ENCODE measurements around the gene PTK6. TPM values are rescaled to one million over a fixed set of nuclear protein-coding genes. Genes with fewer than 3 reads are reported as not detected.

Gene PTK6
- total and polyA plus RNA-seq, 2 experiments from 2014 or later: 0.27 to 1.1 TPM

- H3K79me2 ChIP-seq: no peaks in the 10 kb centered on the region
- no peaks in the 10 kb centered on the region for H3K4me1 ChIP-seq (ENCODE audit: insufficient read depth)
- no peaks in the 10 kb centered on the region for H3K9me2 ChIP-seq (replicated peaks; ENCODE audit: insufficient read depth)
- DNase-seq (ENCODE audit: low spot score): no peak
- no peaks in the 10 kb centered on the region for H3K9me3 ChIP-seq (ENCODE audit: low read depth)
- H3K27ac ChIP-seq: no peak overlapping the region
- TF ChIP-seq EZH2 (IDR thresholded peaks at IDR 0.05; ENCODE audit: borderline replicate concordance) (no peak), CTCF (IDR thresholded peaks at IDR 0.05; ENCODE audit: poor library complexity) (no peak), EZH2phosphoT487 (IDR thresholded peaks at IDR 0.05; ENCODE audit: low read depth, severe bottlenecking, unreplicated experiment) (no peak)
- H4K20me1 ChIP-seq (ENCODE audit: insufficient read depth, poor library complexity, severe bottlenecking): no peaks in the 10 kb centered on the region
- no peak overlapping the region for H3K4me3 ChIP-seq
- no peak overlapping the region for H2AFZ ChIP-seq
- peak overlapping the region; percentile 73 for H3K4me2 ChIP-seq
- no peaks in the 10 kb centered on the region for H3K36me3 ChIP-seq (replicated peaks; ENCODE audit: insufficient read depth, low read depth)
- peaks cover 20% of the 10 kb centered on the region for H3K27me3 ChIP-seq
- 37% methylated on average over 56 of the region's 83 CpGs for WGBS (ENCODE audit: low lambda C conversion rate, missing lambda C conversion rate)
Measured at GRCh38 chr20:63488315-63489251, 48.6 kb downstream of the PTK6 start.

- WGBS (ENCODE audit: low lambda C conversion rate, missing lambda C conversion rate): 56% methylated on average over 10 of the region's 40 CpGs
Measured at GRCh38 chr20:63487781-63488241, 49.4 kb downstream of the PTK6 start.

GRCh38 chr20:63487116-63487764 is 49.9 kb downstream of the PTK6 start:
- DNase-seq (ENCODE audit: low spot score): no peak
- no peaks in the 10 kb centered on the region for H3K9me3 ChIP-seq (ENCODE audit: low read depth)
- peaks cover 20% of the 10 kb centered on the region for H3K27me3 ChIP-seq
- H3K9me2 ChIP-seq (replicated peaks; ENCODE audit: insufficient read depth): no peaks in the 10 kb centered on the region
- H3K79me2 ChIP-seq: no peaks in the 10 kb centered on the region
- no peak overlapping the region for H2AFZ ChIP-seq
- no peak overlapping the region for H3K4me2 ChIP-seq
- WGBS (ENCODE audit: low lambda C conversion rate, missing lambda C conversion rate): 64% methylated on average over 13 of the region's 14 CpGs
- no peaks in the 10 kb centered on the region for H3K4me1 ChIP-seq (ENCODE audit: insufficient read depth)
- no peak overlapping the region for H3K4me3 ChIP-seq
- H4K20me1 ChIP-seq (ENCODE audit: insufficient read depth, poor library complexity, severe bottlenecking): no peaks in the 10 kb centered on the region
- no peaks in the 10 kb centered on the region for H3K36me3 ChIP-seq (replicated peaks; ENCODE audit: insufficient read depth, low read depth)
- H3K27ac ChIP-seq: no peak overlapping the region
- TF ChIP-seq EZH2phosphoT487 (IDR thresholded peaks at IDR 0.05; ENCODE audit: low read depth, severe bottlenecking, unreplicated experiment): no peak
- TF ChIP-seq EZH2 (IDR thresholded peaks at IDR 0.05; ENCODE audit: borderline replicate concordance): no peak
- no peak for TF ChIP-seq CTCF (IDR thresholded peaks at IDR 0.05; ENCODE audit: poor library complexity)

More at GRCh38 chr20:63487781-63488241, 49.4 kb downstream of the PTK6 start:
- TF ChIP-seq EZH2phosphoT487 (IDR thresholded peaks at IDR 0.05; ENCODE audit: low read depth, severe bottlenecking, unreplicated experiment) (no peak), CTCF (IDR thresholded peaks at IDR 0.05; ENCODE audit: poor library complexity) (no peak), EZH2 (IDR thresholded peaks at IDR 0.05; ENCODE audit: borderline replicate concordance) (no peak)
- Histone ChIP-seq H2AFZ (no peak overlapping the region), H3K27ac (no peak overlapping the region), H4K20me1 (ENCODE audit: insufficient read depth, poor library complexity, severe bottlenecking) (no peaks in the 10 kb centered on the region), H3K36me3 (replicated peaks; ENCODE audit: insufficient read depth, low read depth) (no peaks in the 10 kb centered on the region), H3K79me2 (no peaks in the 10 kb centered on the region), H3K4me1 (ENCODE audit: insufficient read depth) (no peaks in the 10 kb centered on the region), H3K9me2 (replicated peaks; ENCODE audit: insufficient read depth) (no peaks in the 10 kb centered on the region), H3K27me3 (peaks cover 20% of the 10 kb centered on the region), H3K4me2 (no peak overlapping the region), H3K4me3 (no peak overlapping the region), H3K9me3 (ENCODE audit: low read depth) (no peaks in the 10 kb centered on the region)
- DNase-seq (ENCODE audit: low spot score): no peak

Data from hepatocyte (in vitro differentiated cells).